HL-60 (cell line): ENCODE data around the gene GXYLT2.

ENCODE experiments used
- DNase-seq, 2 experiments: peaks; one replicate each; pipeline ENCODE4 v3.0.0-alpha.2; 2010 to 2020; ENCODE audit warnings: low read depth in 1 of 2, low spot score in 1 of 2
- H3K27ac ChIP-seq: fragments of 250-450 bp; sonication (Bioruptor Pico); replicated peaks from 2 replicates; pipeline ENCODE4 v1.5.1; 2020; ENCODE audit warnings: mild to moderate bottlenecking, moderate library complexity
- H3K27me3 ChIP-seq: fragments of 250-450 bp; sonication (Bioruptor Pico); 2 replicates; pipeline ENCODE4 v1.5.1; 2021; ENCODE audit warnings: mild to moderate bottlenecking, moderate library complexity; ENCODE audit not compliant: insufficient read depth, poor library complexity, severe bottlenecking
- H3K4me3 ChIP-seq: replicated peaks from 2 replicates; pipeline ENCODE4 v1.5.1; 2011; ENCODE audit warnings: mild to moderate bottlenecking, control low read depth, low read length; ENCODE audit not compliant: insufficient read depth
- CTCF ChIP-seq: IDR thresholded peaks from one replicate; pipeline ENCODE4 v1.5.1; 2011; ENCODE audit warnings: low read length, control low read depth, inconsistent platforms; ENCODE audit not compliant: insufficient read depth
- GABPA ChIP-seq: IDR thresholded peaks from 2 replicates; pipeline ENCODE4 v1.6.1; 2012; ENCODE audit warnings: low read depth
- POLR2AphosphoS5 ChIP-seq: IDR thresholded peaks from 2 replicates; pipeline ENCODE4 v1.6.1; 2012; ENCODE audit warnings: low read depth
- REST ChIP-seq: IDR thresholded peaks from 2 replicates; pipeline ENCODE4 v1.6.1; 2012; ENCODE audit warnings: low read depth; ENCODE audit not compliant: insufficient replicate concordance
- SPI1 ChIP-seq: IDR thresholded peaks from 2 replicates; pipeline ENCODE4 v1.6.1; 2012; ENCODE audit warnings: low read depth, mild to moderate bottlenecking, borderline replicate concordance

The GXYLT2 gene

GRCh38 chr3:72932416-72932815, 44.6 kb downstream of the GXYLT2 start:
- no peak for DNase-seq
- H3K4me3 ChIP-seq: no peak overlapping the region
- no peak for TF ChIP-seq CTCF
- no peak for TF ChIP-seq POLR2AphosphoS5
- no peak for TF ChIP-seq REST
- TF ChIP-seq GABPA: no peak
- TF ChIP-seq SPI1: no peak
- H3K27me3 ChIP-seq: no peaks in the 10 kb centered on the region
- H3K27ac ChIP-seq: no peak overlapping the region

GRCh38 chr3:72938471-72939265, 50.8 kb downstream of the GXYLT2 start:
- Histone ChIP-seq H3K27ac (peak overlapping the region; percentile 67), H3K27me3 (no peaks in the 10 kb centered on the region), H3K4me3 (peak overlapping the region; percentile 7; the same call in 1 of the 2 replicates)
- peak; percentile 93 to 94 for DNase-seq
- TF ChIP-seq SPI1 (no peak), GABPA (no peak), CTCF (peak; percentile 14), POLR2AphosphoS5 (peak; percentile 71), REST (no peak)

GRCh38 chr3:72941245-72941644, 53.4 kb downstream of the GXYLT2 start:
- no peak overlapping the region for H3K4me3 ChIP-seq
- H3K27ac ChIP-seq: no peak overlapping the region
- TF ChIP-seq SPI1: no peak
- TF ChIP-seq REST: no peak
- no peak for TF ChIP-seq CTCF
- no peak for TF ChIP-seq POLR2AphosphoS5
- no peak for TF ChIP-seq GABPA
- no peaks in the 10 kb centered on the region for H3K27me3 ChIP-seq
- DNase-seq: no peak
